Right atrium auricular region (tissue), 2 donors: Measurements from ENCODE around the gene CALML5. TPM values are rescaled to one million over a fixed set of nuclear protein-coding genes. Genes with fewer than 3 reads are reported as not detected.

Experiments
- DNase-seq: peaks from one replicate; pipeline ENCODE4 v3.0.0-alpha.2; 2019; ENCODE audit warnings: low spot score
- H3K27ac ChIP-seq, 2 donors: fragments of 200-600 bp; sonication (generic); 1 replicate in 1 of 2; 2 replicates in 1 of 2; pipeline ENCODE4 v1.5.1; 2016 to 2019
- H3K27me3 ChIP-seq, 2 donors: fragments of 200-600 bp; sonication (generic); one replicate each; pipeline versions ENCODE4 v1.5.1 to v1.6.0; 2017 to 2019
- H3K36me3 ChIP-seq: fragments of 200-600 bp; sonication (generic); one replicate; pipeline ENCODE4 v1.5.1; 2016
- H3K4me1 ChIP-seq, 2 donors: fragments of 200-600 bp; sonication (generic); one replicate each; pipeline versions ENCODE4 v1.5.1 to v1.6.0; 2017 to 2019
- H3K4me3 ChIP-seq, 2 donors: fragments of 200-600 bp; sonication (generic); 1 replicate in 1 of 2; 2 replicates in 1 of 2; pipeline ENCODE4 v1.5.1; 2017 to 2019; ENCODE audit warnings: mild to moderate bottlenecking in 1 of 2, moderate library complexity in 1 of 2
- H3K9me3 ChIP-seq, 2 donors: fragments of 200-600 bp; sonication (generic); one replicate each; pipeline ENCODE4 v1.5.1; 2019
- CTCF ChIP-seq, 2 donors: fragments of 200-600 bp; sonication (generic); IDR thresholded peaks; one replicate each; pipeline ENCODE4 v1.5.1; 2019; ENCODE audit warnings: antibody characterized with exemption in 2 of 2
- total RNA-seq, 2 donors: library from RNA; depleted of rRNA; stranded (reverse); fragments of >200 nt; gene quantifications; one replicate each; pipeline ENCODE4 v1.1.0, GENCODE V29; 2016

The CALML5 gene
- total RNA-seq, 2 donors from 2014 or later: not detected

- peaks cover 0 to 31% of the 10 kb centered on the region in 2 donors for H3K9me3 ChIP-seq
- no peaks in the 10 kb centered on the region for H3K27me3 ChIP-seq
- DNase-seq: no peak
- H3K36me3 ChIP-seq: no peaks in the 10 kb centered on the region
- H3K27ac ChIP-seq: no peak overlapping the region
- H3K4me3 ChIP-seq: no peak overlapping the region
- H3K4me1 ChIP-seq: no peaks in the 10 kb centered on the region
- no peak for TF ChIP-seq CTCF (IDR thresholded peaks at IDR 0.05)
Measured at GRCh38 chr10:5540080-5540479, 40.7 kb upstream of the CALML5 start.

- DNase-seq: no peak
- Histone ChIP-seq H3K36me3 (no peaks in the 10 kb centered on the region), H3K27ac (no peak overlapping the region), H3K27me3 (no peaks in the 10 kb centered on the region), H3K4me3 (no peak overlapping the region), H3K9me3 (peaks cover 0 to 30% of the 10 kb centered on the region in 2 donors), H3K4me1 (peaks cover 0 to 8% of the 10 kb centered on the region in 2 donors)
- TF ChIP-seq CTCF (IDR thresholded peaks at IDR 0.05): no peak
Measured at GRCh38 chr10:5538892-5539651, 39.7 kb upstream of the CALML5 start.

- H3K36me3 ChIP-seq: no peaks in the 10 kb centered on the region
- no peak overlapping the region for H3K4me3 ChIP-seq
- peaks cover 0 to 23% of the 10 kb centered on the region in 2 donors for H3K9me3 ChIP-seq
- peaks cover 0 to 9% of the 10 kb centered on the region in 2 donors for H3K4me1 ChIP-seq
- H3K27me3 ChIP-seq: no peaks in the 10 kb centered on the region
- no peak for DNase-seq
- H3K27ac ChIP-seq: no peak overlapping the region
- no peak for TF ChIP-seq CTCF (IDR thresholded peaks at IDR 0.05)
Measured at GRCh38 chr10:5538446-5538845, 39.1 kb upstream of the CALML5 start.

GRCh38 chr10:5537684-5538083 lies 38.3 kb upstream of the CALML5 start:
- TF ChIP-seq CTCF (IDR thresholded peaks at IDR 0.05): no peak
- Histone ChIP-seq H3K27ac (no peak overlapping the region), H3K27me3 (no peaks in the 10 kb centered on the region), H3K4me1 (peaks cover 0 to 9% of the 10 kb centered on the region in 2 donors), H3K4me3 (no peak overlapping the region), H3K9me3 (peaks cover 0 to 19% of the 10 kb centered on the region in 2 donors), H3K36me3 (no peaks in the 10 kb centered on the region)
- no peak for DNase-seq

GRCh38 chr10:5536486-5537081 lies 37.2 kb upstream of the CALML5 start:
- DNase-seq: no peak
- peaks cover 0 to 9% of the 10 kb centered on the region in 2 donors for H3K4me1 ChIP-seq
- H3K27me3 ChIP-seq: no peaks in the 10 kb centered on the region
- H3K36me3 ChIP-seq: no peaks in the 10 kb centered on the region
- peaks cover 0 to 8% of the 10 kb centered on the region in 2 donors for H3K9me3 ChIP-seq
- no peak overlapping the region for H3K27ac ChIP-seq
- TF ChIP-seq CTCF (IDR thresholded peaks at IDR 0.05): no peak
- H3K4me3 ChIP-seq: no peak overlapping the region
